Astrocyte (in vitro differentiated cells and primary cell): ENCODE results near the gene HP. TPM values are rescaled to one million over a fixed set of nuclear protein-coding genes. Genes with fewer than 3 reads are reported as not detected.

Experiments used
- DNase-seq: peaks from one replicate; pipeline ENCODE4 v3.0.0-alpha.2; 2010; ENCODE audit warnings: low read depth
- FAIRE-seq: peaks from 2 replicates; lab custom pipeline; 2011; peaks lifted over from hg19 to GRCh38; lab: Jason Lieb, UNC
- H2AFZ ChIP-seq: 2 replicates; pipeline ENCODE4 v1.6.0; 2012; ENCODE audit warnings: low read depth, low read length, inconsistent platforms
- H3K27ac ChIP-seq: 2 replicates; pipeline ENCODE4 v1.5.1; 2011; ENCODE audit warnings: low read depth, low read length, inconsistent platforms
- H3K27me3 ChIP-seq: 2 replicates; pipeline ENCODE4 v1.6.0; 2011; ENCODE audit warnings: low read length, inconsistent platforms; ENCODE audit not compliant: insufficient read depth
- H3K36me3 ChIP-seq: 2 replicates; pipeline ENCODE4 v1.5.1; 2011; ENCODE audit warnings: low read length, inconsistent platforms; ENCODE audit not compliant: insufficient read depth
- H3K4me1 ChIP-seq: 2 replicates; pipeline ENCODE4 v1.5.1; 2011; ENCODE audit warnings: low read length, inconsistent platforms; ENCODE audit not compliant: insufficient read depth
- H3K4me2 ChIP-seq: 2 replicates; pipeline ENCODE4 v1.6.0; 2012; ENCODE audit warnings: low read length, inconsistent platforms
- H3K4me3 ChIP-seq: 2 replicates; pipeline ENCODE4 v1.5.1; 2011; ENCODE audit warnings: low read depth, mild to moderate bottlenecking, low read length, inconsistent platforms; ENCODE audit not compliant: insufficient read depth
- H3K79me2 ChIP-seq: 2 replicates; pipeline ENCODE4 v1.6.0; 2012; ENCODE audit warnings: mild to moderate bottlenecking, low read length, inconsistent platforms; ENCODE audit not compliant: insufficient read depth
- H3K9ac ChIP-seq: 2 replicates; pipeline ENCODE4 v1.6.0; 2012; ENCODE audit warnings: mild to moderate bottlenecking, low read length, inconsistent platforms
- H3K9me3 ChIP-seq: 2 replicates; pipeline ENCODE4 v1.5.1; 2012; ENCODE audit warnings: low read depth, mild to moderate bottlenecking, low read length, inconsistent platforms; ENCODE audit not compliant: insufficient read depth
- H4K20me1 ChIP-seq: 2 replicates; pipeline ENCODE4 v1.6.0; 2012; ENCODE audit warnings: low read length, inconsistent platforms; ENCODE audit not compliant: insufficient read depth
- H3K27ac Mint-ChIP-seq: one replicate; pipeline ENCODE4 v1.8.0; 2021; ENCODE audit warnings: mild to moderate bottlenecking, mixed read lengths; ENCODE audit not compliant: unreplicated experiment
- H3K27me3 Mint-ChIP-seq: one replicate; pipeline ENCODE4 v1.8.0; 2021; ENCODE audit warnings: low read depth, mixed read lengths; ENCODE audit not compliant: unreplicated experiment
- H3K36me3 Mint-ChIP-seq: one replicate; pipeline ENCODE4 v1.8.0; 2021; ENCODE audit warnings: low read depth, mixed read lengths; ENCODE audit not compliant: unreplicated experiment
- H3K4me1 Mint-ChIP-seq: one replicate; pipeline ENCODE4 v1.8.0; 2021; ENCODE audit warnings: low read depth, mixed read lengths; ENCODE audit not compliant: unreplicated experiment
- H3K4me3 Mint-ChIP-seq: one replicate; pipeline ENCODE4 v1.8.0; 2021; ENCODE audit warnings: mild to moderate bottlenecking, moderate library complexity, mixed read lengths; ENCODE audit not compliant: unreplicated experiment
- H3K9me3 Mint-ChIP-seq: one replicate; pipeline ENCODE4 v1.8.0; 2021; ENCODE audit warnings: mild to moderate bottlenecking, mixed read lengths; ENCODE audit not compliant: unreplicated experiment
- EZH2 ChIP-seq: IDR thresholded peaks from 2 replicates; pipeline ENCODE4 v1.6.1; 2012; ENCODE audit warnings: mild to moderate bottlenecking, low read length, inconsistent platforms; ENCODE audit not compliant: insufficient read depth
- total RNA-seq: library from RNA; stranded (reverse); gene quantifications from 2 replicates; pipeline ENCODE4 v1.2.1, GENCODE V29; 2021
- TF ChIP-seq, protein P1 (sequence below): IDR thresholded peaks from 2 replicates; pipeline ENCODE4 v1.5.1; 2011; ENCODE audit warnings: low read depth, mild to moderate bottlenecking, inconsistent platforms, low read length, moderate library complexity; ENCODE audit not compliant: insufficient read depth

HP gene
- total RNA-seq, 1 donor from 2014 or later: not detected

DNA sequence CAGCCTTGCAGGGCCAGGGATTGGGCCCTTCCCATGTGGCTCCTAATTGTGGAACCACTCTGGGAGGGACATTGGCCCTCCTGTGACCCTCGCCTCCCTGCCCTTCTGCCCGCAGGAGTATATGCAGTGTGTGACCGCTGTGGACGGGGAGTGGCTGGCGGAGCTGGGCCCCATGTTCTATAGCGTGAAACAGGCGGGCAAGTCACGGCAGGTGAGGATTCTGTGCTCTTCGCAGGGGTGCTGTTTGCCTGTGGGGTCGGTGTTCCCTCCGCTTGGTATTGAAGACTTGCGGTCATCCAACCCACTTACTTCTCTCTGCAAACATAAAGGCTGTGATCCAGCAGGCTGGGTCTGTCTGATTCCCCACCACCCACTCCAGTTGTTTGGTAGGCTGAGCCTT lies 55.0 kb downstream of the HP start:
- no peak for TF ChIP-seq EZH2
- TF ChIP-seq, protein P1, sequence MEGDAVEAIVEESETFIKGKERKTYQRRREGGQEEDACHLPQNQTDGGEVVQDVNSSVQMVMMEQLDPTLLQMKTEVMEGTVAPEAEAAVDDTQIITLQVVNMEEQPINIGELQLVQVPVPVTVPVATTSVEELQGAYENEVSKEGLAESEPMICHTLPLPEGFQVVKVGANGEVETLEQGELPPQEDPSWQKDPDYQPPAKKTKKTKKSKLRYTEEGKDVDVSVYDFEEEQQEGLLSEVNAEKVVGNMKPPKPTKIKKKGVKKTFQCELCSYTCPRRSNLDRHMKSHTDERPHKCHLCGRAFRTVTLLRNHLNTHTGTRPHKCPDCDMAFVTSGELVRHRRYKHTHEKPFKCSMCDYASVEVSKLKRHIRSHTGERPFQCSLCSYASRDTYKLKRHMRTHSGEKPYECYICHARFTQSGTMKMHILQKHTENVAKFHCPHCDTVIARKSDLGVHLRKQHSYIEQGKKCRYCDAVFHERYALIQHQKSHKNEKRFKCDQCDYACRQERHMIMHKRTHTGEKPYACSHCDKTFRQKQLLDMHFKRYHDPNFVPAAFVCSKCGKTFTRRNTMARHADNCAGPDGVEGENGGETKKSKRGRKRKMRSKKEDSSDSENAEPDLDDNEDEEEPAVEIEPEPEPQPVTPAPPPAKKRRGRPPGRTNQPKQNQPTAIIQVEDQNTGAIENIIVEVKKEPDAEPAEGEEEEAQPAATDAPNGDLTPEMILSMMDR: no peak
- Mint-ChIP-seq H3K27ac (no peak overlapping the region), H3K9me3 (no peaks in the 10 kb centered on the region), H3K36me3 (peaks cover 28% of the 10 kb centered on the region), H3K4me3 (no peak overlapping the region), H3K4me1 (no peaks in the 10 kb centered on the region), H3K27me3 (no peaks in the 10 kb centered on the region)
- DNase-seq: no peak
- Histone ChIP-seq H3K27me3 (no peaks in the 10 kb centered on the region), H3K9me3 (no peaks in the 10 kb centered on the region), H3K36me3 (peaks cover 40% of the 10 kb centered on the region), H3K27ac (no peak overlapping the region), H3K4me2 (no peak overlapping the region), H2AFZ (no peak overlapping the region), H3K4me3 (no peak overlapping the region), H3K4me1 (no peaks in the 10 kb centered on the region), H3K9ac (no peak overlapping the region), H3K79me2 (no peaks in the 10 kb centered on the region), H4K20me1 (no peaks in the 10 kb centered on the region)
- FAIRE-seq: no peak

DNA sequence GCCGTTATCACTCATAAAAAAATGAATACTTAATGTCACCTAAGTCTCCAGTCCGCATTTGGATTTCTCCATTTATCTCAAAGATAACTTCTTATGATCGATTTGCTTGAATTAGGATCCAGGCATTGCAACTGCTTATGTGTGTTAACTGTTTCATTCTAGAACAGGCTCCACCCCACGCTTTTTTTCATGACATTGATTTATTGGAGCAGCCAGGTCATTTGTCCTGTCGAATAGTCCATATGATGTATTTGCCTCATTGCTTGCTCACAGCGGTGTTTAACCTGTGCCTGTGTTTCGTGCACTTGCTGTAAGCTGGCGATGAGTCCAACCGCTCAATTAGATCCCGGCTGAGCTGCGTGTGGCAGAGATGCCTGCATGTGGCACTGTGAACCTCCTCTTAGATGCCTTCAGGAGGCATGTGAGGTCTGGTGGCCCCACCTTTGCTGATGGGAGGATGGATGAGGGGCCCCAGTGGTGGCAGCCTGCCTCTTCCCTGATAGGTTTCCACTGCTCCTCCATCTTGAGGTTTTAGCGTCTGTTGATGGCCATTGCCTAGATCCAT lies 55.7 kb downstream of the HP start:
- H3K36me3 Mint-ChIP-seq: peaks cover 26% of the 10 kb centered on the region
- no peak overlapping the region for H3K27ac Mint-ChIP-seq
- H3K79me2 ChIP-seq: no peaks in the 10 kb centered on the region
- H3K9me3 ChIP-seq: no peaks in the 10 kb centered on the region
- no peaks in the 10 kb centered on the region for H4K20me1 ChIP-seq
- no peaks in the 10 kb centered on the region for H3K4me1 ChIP-seq
- FAIRE-seq (no peak), DNase-seq (no peak)
- TF ChIP-seq, protein P1: no peak
- no peak for TF ChIP-seq EZH2
- no peaks in the 10 kb centered on the region for H3K4me1 Mint-ChIP-seq
- no peak overlapping the region for H3K4me3 ChIP-seq
- H3K9ac ChIP-seq: no peak overlapping the region
- no peak overlapping the region for H3K4me3 Mint-ChIP-seq
- no peak overlapping the region for H2AFZ ChIP-seq
- no peaks in the 10 kb centered on the region for H3K9me3 Mint-ChIP-seq
- H3K27me3 Mint-ChIP-seq: no peaks in the 10 kb centered on the region
- H3K4me2 ChIP-seq: no peak overlapping the region
- peaks cover 33% of the 10 kb centered on the region for H3K36me3 ChIP-seq
- no peaks in the 10 kb centered on the region for H3K27me3 ChIP-seq
- no peak overlapping the region for H3K27ac ChIP-seq

Other genes with a start within 250 kb of the HP start
- gene AP1G1, start 245.7 kb upstream of the HP start, total RNA-seq: 106 and 121 TPM in 2 replicates
- gene ATXN1L, start 208.5 kb upstream of the HP start, total RNA-seq: 31.9 and 32.7 TPM in 2 replicates
- 9.3 and 10.4 TPM in 2 replicates for gene ZNF821, start 170.3 kb upstream of the HP start, total RNA-seq
- gene IST1, start 159.0 kb upstream of the HP start, total RNA-seq: 232 and 241 TPM in 2 replicates
- gene PKD1L3, start 54.1 kb upstream of the HP start, total RNA-seq: not detected in 2 replicates
- 4.9 and 5.2 TPM in 2 replicates for gene DHODH, start 45.8 kb upstream of the HP start, total RNA-seq
- not detected in 2 replicates for gene HPR, start 8.7 kb downstream of the HP start, total RNA-seq
- 12.8 TPM in 2 replicates for gene TXNL4B, start 39.1 kb downstream of the HP start, total RNA-seq
- gene DHX38, start 39.3 kb downstream of the HP start, total RNA-seq: 42.9 and 49.0 TPM in 2 replicates
- 1.2 TPM in 2 replicates for gene PMFBP1, start 117.7 kb downstream of the HP start, total RNA-seq